WTC11 (cell line): Measurements from ENCODE around the gene UBE2V1. TPM values are rescaled to one million over a fixed set of nuclear protein-coding genes. Genes with fewer than 3 reads are reported as not detected.

Experiments used
- ATAC-seq: fragments of 200-7000 bp; cut with Tn5 transposase; 2 replicates; pipeline ENCODE4 v1.10.0; 2021; ENCODE audit warnings: mild to moderate bottlenecking, moderate library complexity
- CTCF ChIA-PET: fragments of 300-600 bp; sonication (Branson Sonifier 250); formaldehyde crosslinking; loops from one replicate; lab custom pipeline; 2021; ENCODE audit warnings: antibody characterized with exemption; lab: Charles Lee
- POLR2A ChIA-PET: fragments of 350-600 bp; sonication (Branson Sonifier 250); formaldehyde crosslinking; loops from one replicate; lab custom pipeline; 2021; ENCODE audit warnings: antibody characterized with exemption; lab: Charles Lee
- DNase-seq: peaks from one replicate; pipeline ENCODE4 v3.0.0; 2021; ENCODE audit warnings: low spot score
- H3K27ac Mint-ChIP-seq: 2 replicates; pipeline ENCODE4 v1.8.0; 2021; ENCODE audit warnings: mixed read lengths
- H3K27me3 Mint-ChIP-seq: 2 replicates; pipeline ENCODE4 v1.8.0; 2021; ENCODE audit warnings: low read depth, mild to moderate bottlenecking, moderate library complexity, mixed read lengths
- H3K36me3 Mint-ChIP-seq: 2 replicates; pipeline ENCODE4 v1.8.0; 2021; ENCODE audit warnings: mixed read lengths
- H3K4me1 Mint-ChIP-seq: 2 replicates; pipeline ENCODE4 v1.8.0; 2022; ENCODE audit warnings: mixed read lengths
- H3K4me3 Mint-ChIP-seq: 2 replicates; pipeline ENCODE4 v1.8.0; 2021; ENCODE audit warnings: mild to moderate bottlenecking, moderate library complexity, mixed read lengths
- H3K9me3 Mint-ChIP-seq: 2 replicates; pipeline ENCODE4 v1.8.0; 2021; ENCODE audit warnings: mixed read lengths
- FOXK1 ChIP-seq: sonication (generic); formaldehyde crosslinking; IDR thresholded peaks from 2 replicates; pipeline ENCODE4 v1.8.0; 2022; ENCODE audit warnings: mild to moderate bottlenecking, moderate library complexity, missing genetic modification reagents
- IRF2 ChIP-seq: sonication (generic); formaldehyde crosslinking; IDR thresholded peaks from 2 replicates; pipeline ENCODE4 v1.8.0; 2022; ENCODE audit warnings: low read depth, missing genetic modification reagents, borderline replicate concordance
- NFE2L1 ChIP-seq: sonication (generic); formaldehyde crosslinking; IDR thresholded peaks from 2 replicates; pipeline ENCODE4 v1.8.1; 2023; ENCODE audit warnings: missing genetic modification reagents
- NR1H2 ChIP-seq: sonication (generic); formaldehyde crosslinking; IDR thresholded peaks from 2 replicates; pipeline ENCODE4 v1.9.0; 2021; ENCODE audit warnings: mild to moderate bottlenecking, moderate library complexity, missing genetic modification reagents
- RORB ChIP-seq: fragments of 250-450 bp; sonication (Bioruptor Pico); IDR thresholded peaks from 2 replicates; pipeline ENCODE4 v1.9.0; 2021; ENCODE audit warnings: mild to moderate bottlenecking
- SMAD3 ChIP-seq: sonication (generic); formaldehyde crosslinking; IDR thresholded peaks from 2 replicates; pipeline ENCODE4 v1.8.0; 2022; ENCODE audit warnings: missing genetic modification reagents, mild to moderate bottlenecking, borderline replicate concordance
- SOX15 ChIP-seq: fragments of 250-450 bp; sonication (Bioruptor Pico); IDR thresholded peaks from 2 replicates; pipeline ENCODE4 v1.9.0; 2021; ENCODE audit warnings: mild to moderate bottlenecking
- ZNF671 ChIP-seq: fragments of 250-450 bp; sonication (Bioruptor Pico); IDR thresholded peaks from 2 replicates; pipeline ENCODE4 v1.8.0; 2021; ENCODE audit warnings: mild to moderate bottlenecking
- total RNA-seq: library from RNA; stranded (reverse); gene quantifications from 3 replicates; pipeline ENCODE4 v1.2.3, GENCODE V29; 2021
- TF ChIP-seq, protein P1 (sequence below): sonication (generic); formaldehyde crosslinking; IDR thresholded peaks from 2 replicates; pipeline ENCODE4 v1.8.1; 2022; ENCODE audit warnings: low read depth, mild to moderate bottlenecking, moderate library complexity, missing genetic modification reagents, borderline replicate concordance
- TF ChIP-seq, protein P2 (sequence below): sonication (generic); formaldehyde crosslinking; IDR thresholded peaks from 2 replicates; pipeline ENCODE4 v1.8.0; 2022; ENCODE audit warnings: missing genetic modification reagents
- TF ChIP-seq, protein P3 (sequence below): fragments of 250-450 bp; sonication (Bioruptor Pico); IDR thresholded peaks from 2 replicates; pipeline ENCODE4 v1.9.0; 2021; ENCODE audit warnings: mild to moderate bottlenecking
- TF ChIP-seq, protein P4 (sequence below): sonication (generic); formaldehyde crosslinking; IDR thresholded peaks from 2 replicates; pipeline ENCODE4 v1.8.0; 2023; ENCODE audit warnings: missing genetic modification reagents
- TF ChIP-seq, protein P5 (sequence below): sonication (generic); formaldehyde crosslinking; IDR thresholded peaks from 2 replicates; pipeline ENCODE4 v1.8.1; 2023; ENCODE audit warnings: mild to moderate bottlenecking, moderate library complexity, missing genetic modification reagents
- TF ChIP-seq, protein P6 (sequence below): sonication (generic); formaldehyde crosslinking; IDR thresholded peaks from 2 replicates; pipeline ENCODE4 v1.8.1; 2023; ENCODE audit warnings: mild to moderate bottlenecking, missing genetic modification reagents
- TF ChIP-seq, protein P7 (sequence below): sonication (generic); formaldehyde crosslinking; IDR thresholded peaks from 2 replicates; pipeline ENCODE4 v1.8.0; 2023; ENCODE audit warnings: missing genetic modification reagents, mild to moderate bottlenecking, borderline replicate concordance

Gene UBE2V1
- total RNA-seq, 1 experiment from 2014 or later, result 144 TPM

DNA sequence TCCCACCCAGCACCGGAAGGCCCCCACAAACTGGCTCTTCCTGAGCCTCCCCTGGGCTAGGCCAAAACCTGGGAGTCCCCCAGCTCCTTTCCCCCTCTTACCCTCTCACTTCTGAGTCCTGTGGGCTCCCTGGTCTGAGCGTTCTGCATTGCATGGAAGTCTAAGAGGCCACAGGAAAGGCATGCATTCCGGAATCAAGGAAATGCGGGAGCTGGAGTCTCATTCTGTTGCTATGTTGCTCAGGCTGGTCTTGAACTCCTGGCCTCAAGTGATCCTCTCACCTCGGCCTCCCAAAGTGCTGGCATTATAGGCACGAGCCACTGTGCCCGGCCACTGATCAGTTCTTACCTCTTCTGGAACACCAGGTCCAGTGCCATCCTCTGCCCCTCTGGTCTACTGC lies 45.9 kb downstream of the UBE2V1 start (continued):
- TF ChIP-seq, protein P1, sequence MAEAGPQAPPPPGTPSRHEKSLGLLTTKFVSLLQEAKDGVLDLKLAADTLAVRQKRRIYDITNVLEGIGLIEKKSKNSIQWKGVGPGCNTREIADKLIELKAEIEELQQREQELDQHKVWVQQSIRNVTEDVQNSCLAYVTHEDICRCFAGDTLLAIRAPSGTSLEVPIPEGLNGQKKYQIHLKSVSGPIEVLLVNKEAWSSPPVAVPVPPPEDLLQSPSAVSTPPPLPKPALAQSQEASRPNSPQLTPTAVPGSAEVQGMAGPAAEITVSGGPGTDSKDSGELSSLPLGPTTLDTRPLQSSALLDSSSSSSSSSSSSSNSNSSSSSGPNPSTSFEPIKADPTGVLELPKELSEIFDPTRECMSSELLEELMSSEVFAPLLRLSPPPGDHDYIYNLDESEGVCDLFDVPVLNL (CRISPR knock-in tag), result no peak
- TF ChIP-seq, protein P2, sequence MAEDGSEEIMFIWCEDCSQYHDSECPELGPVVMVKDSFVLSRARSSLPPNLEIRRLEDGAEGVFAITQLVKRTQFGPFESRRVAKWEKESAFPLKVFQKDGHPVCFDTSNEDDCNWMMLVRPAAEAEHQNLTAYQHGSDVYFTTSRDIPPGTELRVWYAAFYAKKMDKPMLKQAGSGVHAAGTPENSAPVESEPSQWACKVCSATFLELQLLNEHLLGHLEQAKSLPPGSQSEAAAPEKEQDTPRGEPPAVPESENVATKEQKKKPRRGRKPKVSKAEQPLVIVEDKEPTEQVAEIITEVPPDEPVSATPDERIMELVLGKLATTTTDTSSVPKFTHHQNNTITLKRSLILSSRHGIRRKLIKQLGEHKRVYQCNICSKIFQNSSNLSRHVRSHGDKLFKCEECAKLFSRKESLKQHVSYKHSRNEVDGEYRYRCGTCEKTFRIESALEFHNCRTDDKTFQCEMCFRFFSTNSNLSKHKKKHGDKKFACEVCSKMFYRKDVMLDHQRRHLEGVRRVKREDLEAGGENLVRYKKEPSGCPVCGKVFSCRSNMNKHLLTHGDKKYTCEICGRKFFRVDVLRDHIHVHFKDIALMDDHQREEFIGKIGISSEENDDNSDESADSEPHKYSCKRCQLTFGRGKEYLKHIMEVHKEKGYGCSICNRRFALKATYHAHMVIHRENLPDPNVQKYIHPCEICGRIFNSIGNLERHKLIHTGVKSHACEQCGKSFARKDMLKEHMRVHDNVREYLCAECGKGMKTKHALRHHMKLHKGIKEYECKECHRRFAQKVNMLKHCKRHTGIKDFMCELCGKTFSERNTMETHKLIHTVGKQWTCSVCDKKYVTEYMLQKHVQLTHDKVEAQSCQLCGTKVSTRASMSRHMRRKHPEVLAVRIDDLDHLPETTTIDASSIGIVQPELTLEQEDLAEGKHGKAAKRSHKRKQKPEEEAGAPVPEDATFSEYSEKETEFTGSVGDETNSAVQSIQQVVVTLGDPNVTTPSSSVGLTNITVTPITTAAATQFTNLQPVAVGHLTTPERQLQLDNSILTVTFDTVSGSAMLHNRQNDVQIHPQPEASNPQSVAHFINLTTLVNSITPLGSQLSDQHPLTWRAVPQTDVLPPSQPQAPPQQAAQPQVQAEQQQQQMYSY (CRISPR knock-in tag), result no peak
- TF ChIP-seq RORB (CRISPR knock-in tag) (no peak), SMAD3 (CRISPR knock-in tag) (no peak), ZNF671 (no peak)
- TF ChIP-seq, protein P3, sequence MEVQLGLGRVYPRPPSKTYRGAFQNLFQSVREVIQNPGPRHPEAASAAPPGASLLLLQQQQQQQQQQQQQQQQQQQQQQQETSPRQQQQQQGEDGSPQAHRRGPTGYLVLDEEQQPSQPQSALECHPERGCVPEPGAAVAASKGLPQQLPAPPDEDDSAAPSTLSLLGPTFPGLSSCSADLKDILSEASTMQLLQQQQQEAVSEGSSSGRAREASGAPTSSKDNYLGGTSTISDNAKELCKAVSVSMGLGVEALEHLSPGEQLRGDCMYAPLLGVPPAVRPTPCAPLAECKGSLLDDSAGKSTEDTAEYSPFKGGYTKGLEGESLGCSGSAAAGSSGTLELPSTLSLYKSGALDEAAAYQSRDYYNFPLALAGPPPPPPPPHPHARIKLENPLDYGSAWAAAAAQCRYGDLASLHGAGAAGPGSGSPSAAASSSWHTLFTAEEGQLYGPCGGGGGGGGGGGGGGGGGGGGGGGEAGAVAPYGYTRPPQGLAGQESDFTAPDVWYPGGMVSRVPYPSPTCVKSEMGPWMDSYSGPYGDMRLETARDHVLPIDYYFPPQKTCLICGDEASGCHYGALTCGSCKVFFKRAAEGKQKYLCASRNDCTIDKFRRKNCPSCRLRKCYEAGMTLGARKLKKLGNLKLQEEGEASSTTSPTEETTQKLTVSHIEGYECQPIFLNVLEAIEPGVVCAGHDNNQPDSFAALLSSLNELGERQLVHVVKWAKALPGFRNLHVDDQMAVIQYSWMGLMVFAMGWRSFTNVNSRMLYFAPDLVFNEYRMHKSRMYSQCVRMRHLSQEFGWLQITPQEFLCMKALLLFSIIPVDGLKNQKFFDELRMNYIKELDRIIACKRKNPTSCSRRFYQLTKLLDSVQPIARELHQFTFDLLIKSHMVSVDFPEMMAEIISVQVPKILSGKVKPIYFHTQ (CRISPR knock-in tag), result no peak
- TF ChIP-seq, protein P4, sequence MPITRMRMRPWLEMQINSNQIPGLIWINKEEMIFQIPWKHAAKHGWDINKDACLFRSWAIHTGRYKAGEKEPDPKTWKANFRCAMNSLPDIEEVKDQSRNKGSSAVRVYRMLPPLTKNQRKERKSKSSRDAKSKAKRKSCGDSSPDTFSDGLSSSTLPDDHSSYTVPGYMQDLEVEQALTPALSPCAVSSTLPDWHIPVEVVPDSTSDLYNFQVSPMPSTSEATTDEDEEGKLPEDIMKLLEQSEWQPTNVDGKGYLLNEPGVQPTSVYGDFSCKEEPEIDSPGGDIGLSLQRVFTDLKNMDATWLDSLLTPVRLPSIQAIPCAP, result no peak
- TF ChIP-seq, protein P5, sequence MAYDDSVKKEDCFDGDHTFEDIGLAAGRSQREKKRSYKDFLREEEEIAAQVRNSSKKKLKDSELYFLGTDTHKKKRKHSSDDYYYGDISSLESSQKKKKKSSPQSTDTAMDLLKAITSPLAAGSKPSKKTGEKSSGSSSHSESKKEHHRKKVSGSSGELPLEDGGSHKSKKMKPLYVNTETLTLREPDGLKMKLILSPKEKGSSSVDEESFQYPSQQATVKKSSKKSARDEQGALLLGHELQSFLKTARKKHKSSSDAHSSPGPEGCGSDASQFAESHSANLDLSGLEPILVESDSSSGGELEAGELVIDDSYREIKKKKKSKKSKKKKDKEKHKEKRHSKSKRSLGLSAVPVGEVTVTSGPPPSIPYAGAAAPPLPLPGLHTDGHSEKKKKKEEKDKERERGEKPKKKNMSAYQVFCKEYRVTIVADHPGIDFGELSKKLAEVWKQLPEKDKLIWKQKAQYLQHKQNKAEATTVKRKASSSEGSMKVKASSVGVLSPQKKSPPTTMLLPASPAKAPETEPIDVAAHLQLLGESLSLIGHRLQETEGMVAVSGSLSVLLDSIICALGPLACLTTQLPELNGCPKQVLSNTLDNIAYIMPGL, result no peak

DNA sequence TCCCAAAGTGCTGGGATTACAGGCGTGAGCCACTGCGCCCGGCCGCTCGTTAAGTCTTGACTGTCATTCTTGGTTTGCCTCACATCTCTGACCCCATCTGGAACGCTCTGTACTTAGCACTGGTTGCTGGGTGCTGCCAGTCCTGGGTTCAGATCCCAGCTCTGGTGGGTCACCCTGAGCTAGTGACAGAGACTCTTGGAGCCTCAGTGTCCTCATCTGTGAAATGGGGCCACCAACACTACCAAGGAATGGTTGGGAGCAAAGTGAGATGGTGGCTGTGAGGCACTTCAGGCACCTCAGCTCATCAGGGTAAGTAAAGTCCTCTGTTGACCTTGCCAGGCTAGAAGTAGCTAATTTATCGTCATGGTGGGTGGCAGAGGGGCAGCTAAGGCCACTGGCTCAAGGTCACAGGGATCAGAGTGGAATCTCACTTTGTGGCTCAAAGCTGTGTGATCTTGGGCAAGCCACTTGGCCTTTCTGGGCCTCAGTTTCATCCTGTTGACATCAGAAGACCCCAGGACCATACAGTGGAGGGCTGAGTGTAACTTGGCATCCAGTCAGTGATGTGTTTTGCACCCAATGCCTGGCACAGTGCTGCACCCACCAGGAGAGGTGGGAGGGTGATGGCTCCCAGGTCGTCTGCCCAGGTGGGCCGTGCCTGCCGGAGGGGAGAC lies 46.7 kb downstream of the UBE2V1 start:
- ChIA-PET CTCF (interaction anchor here (0.7 to 6.6 kb wide), 2 partner anchors 54 to 86 kb away, joined by 3 to 288 read pairs; partner anchors contain the start of gene SNAI1), POLR2A (interaction anchor here (0.6 kb wide), 1 partner anchor 9 kb away, joined by 7 read pairs; no protein-coding TSS in a partner anchor)
- no peak for ATAC-seq
- Mint-ChIP-seq H3K27ac (no peak overlapping the region), H3K4me1 (peaks cover 14% of the 10 kb centered on the region), H3K4me3 (no peak overlapping the region), H3K9me3 (no peaks in the 10 kb centered on the region), H3K27me3 (no peaks in the 10 kb centered on the region), H3K36me3 (no peaks in the 10 kb centered on the region)
- DNase-seq, result no peak
- no peak for TF ChIP-seq NR1H2
- TF ChIP-seq IRF2 (CRISPR knock-in tag), result no peak
- TF ChIP-seq NFE2L1 (CRISPR knock-in tag), result no peak
- TF ChIP-seq SOX15, result no peak
- TF ChIP-seq, protein P6, sequence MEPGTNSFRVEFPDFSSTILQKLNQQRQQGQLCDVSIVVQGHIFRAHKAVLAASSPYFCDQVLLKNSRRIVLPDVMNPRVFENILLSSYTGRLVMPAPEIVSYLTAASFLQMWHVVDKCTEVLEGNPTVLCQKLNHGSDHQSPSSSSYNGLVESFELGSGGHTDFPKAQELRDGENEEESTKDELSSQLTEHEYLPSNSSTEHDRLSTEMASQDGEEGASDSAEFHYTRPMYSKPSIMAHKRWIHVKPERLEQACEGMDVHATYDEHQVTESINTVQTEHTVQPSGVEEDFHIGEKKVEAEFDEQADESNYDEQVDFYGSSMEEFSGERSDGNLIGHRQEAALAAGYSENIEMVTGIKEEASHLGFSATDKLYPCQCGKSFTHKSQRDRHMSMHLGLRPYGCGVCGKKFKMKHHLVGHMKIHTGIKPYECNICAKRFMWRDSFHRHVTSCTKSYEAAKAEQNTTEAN, result no peak
- TF ChIP-seq, protein P1 (CRISPR knock-in tag), result no peak
- TF ChIP-seq FOXK1 (CRISPR knock-in tag), result no peak
- TF ChIP-seq, protein P7, sequence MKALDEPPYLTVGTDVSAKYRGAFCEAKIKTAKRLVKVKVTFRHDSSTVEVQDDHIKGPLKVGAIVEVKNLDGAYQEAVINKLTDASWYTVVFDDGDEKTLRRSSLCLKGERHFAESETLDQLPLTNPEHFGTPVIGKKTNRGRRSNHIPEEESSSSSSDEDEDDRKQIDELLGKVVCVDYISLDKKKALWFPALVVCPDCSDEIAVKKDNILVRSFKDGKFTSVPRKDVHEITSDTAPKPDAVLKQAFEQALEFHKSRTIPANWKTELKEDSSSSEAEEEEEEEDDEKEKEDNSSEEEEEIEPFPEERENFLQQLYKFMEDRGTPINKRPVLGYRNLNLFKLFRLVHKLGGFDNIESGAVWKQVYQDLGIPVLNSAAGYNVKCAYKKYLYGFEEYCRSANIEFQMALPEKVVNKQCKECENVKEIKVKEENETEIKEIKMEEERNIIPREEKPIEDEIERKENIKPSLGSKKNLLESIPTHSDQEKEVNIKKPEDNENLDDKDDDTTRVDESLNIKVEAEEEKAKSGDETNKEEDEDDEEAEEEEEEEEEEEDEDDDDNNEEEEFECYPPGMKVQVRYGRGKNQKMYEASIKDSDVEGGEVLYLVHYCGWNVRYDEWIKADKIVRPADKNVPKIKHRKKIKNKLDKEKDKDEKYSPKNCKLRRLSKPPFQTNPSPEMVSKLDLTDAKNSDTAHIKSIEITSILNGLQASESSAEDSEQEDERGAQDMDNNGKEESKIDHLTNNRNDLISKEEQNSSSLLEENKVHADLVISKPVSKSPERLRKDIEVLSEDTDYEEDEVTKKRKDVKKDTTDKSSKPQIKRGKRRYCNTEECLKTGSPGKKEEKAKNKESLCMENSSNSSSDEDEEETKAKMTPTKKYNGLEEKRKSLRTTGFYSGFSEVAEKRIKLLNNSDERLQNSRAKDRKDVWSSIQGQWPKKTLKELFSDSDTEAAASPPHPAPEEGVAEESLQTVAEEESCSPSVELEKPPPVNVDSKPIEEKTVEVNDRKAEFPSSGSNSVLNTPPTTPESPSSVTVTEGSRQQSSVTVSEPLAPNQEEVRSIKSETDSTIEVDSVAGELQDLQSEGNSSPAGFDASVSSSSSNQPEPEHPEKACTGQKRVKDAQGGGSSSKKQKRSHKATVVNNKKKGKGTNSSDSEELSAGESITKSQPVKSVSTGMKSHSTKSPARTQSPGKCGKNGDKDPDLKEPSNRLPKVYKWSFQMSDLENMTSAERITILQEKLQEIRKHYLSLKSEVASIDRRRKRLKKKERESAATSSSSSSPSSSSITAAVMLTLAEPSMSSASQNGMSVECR (CRISPR knock-in tag), result no peak
